Brain microvascular endothelial cell (primary cell): ENCODE measurements around the gene COL20A1.
"Not testable (repeated sequence)": the region's sequence is repeated elsewhere in the genome, so short reads cannot be mapped to it uniquely, and the experiment has no call there.

Experiments used
- DNase-seq: peaks from one replicate; pipeline ENCODE4 v3.0.0-alpha.2; 2020
- H3K27ac ChIP-seq: fragments of 250-450 bp; sonication (Bioruptor Pico); 2 replicates; pipeline ENCODE4 v1.5.1; 2020; ENCODE audit warnings: mild to moderate bottlenecking, moderate library complexity
- H3K27me3 ChIP-seq: fragments of 250-450 bp; sonication (Bioruptor Pico); replicated peaks from 2 replicates; pipeline ENCODE4 v1.5.1; 2020; ENCODE audit warnings: mild to moderate bottlenecking
- H3K36me3 ChIP-seq: fragments of 250-450 bp; sonication (Bioruptor Pico); replicated peaks from 2 replicates; pipeline ENCODE4 v1.5.1; 2020; ENCODE audit warnings: mild to moderate bottlenecking
- H3K4me3 ChIP-seq: 2 replicates; pipeline ENCODE4 v1.5.1; 2011; ENCODE audit warnings: low read depth, mild to moderate bottlenecking, control low read depth, low read length, moderate library complexity
- CTCF ChIP-seq: IDR thresholded peaks from 2 replicates; pipeline ENCODE4 v1.5.1; 2011; ENCODE audit warnings: low read depth, mild to moderate bottlenecking, moderate library complexity, low read length, control low read depth, inconsistent platforms; ENCODE audit errors: missing control alignments
- in situ Hi-C: cut with HindIII; loops from 2 replicates; pipeline ENCODE4 v1.10.0; 2017; ENCODE audit warnings: low sequenced_read_pairs, low pct_ligation_motif_present

COL20A1 gene

GRCh38 chr20:63379296-63379695 is 86.3 kb downstream of the COL20A1 start:
- no peak for DNase-seq
- Histone ChIP-seq H3K27me3 (peaks cover 18% of the 10 kb centered on the region), H3K27ac (no peak overlapping the region), H3K4me3 (no peak overlapping the region), H3K36me3 (no peaks in the 10 kb centered on the region)
- in situ Hi-C loops: no loop called here
- no peak for TF ChIP-seq CTCF

GRCh38 chr20:63379872-63380271 is 86.9 kb downstream of the COL20A1 start:
- peaks cover 17% of the 10 kb centered on the region for H3K27me3 ChIP-seq
- H3K36me3 ChIP-seq: not testable (repeated sequence)

GRCh38 chr20:63380346-63380870 is 87.4 kb downstream of the COL20A1 start:
- H3K27me3 ChIP-seq: peaks cover 17% of the 10 kb centered on the region
- in situ Hi-C loops: no loop called here
- H3K27ac ChIP-seq: no peak overlapping the region
- DNase-seq: no peak
- no peak for TF ChIP-seq CTCF
- no peaks in the 10 kb centered on the region for H3K36me3 ChIP-seq
- H3K4me3 ChIP-seq: no peak overlapping the region

More at GRCh38 chr20:63379872-63380271, 86.9 kb downstream of the COL20A1 start:
- H3K4me3 ChIP-seq, H3K27ac ChIP-seq, in situ Hi-C loops, DNase-seq: not testable (repeated sequence)

DNA sequence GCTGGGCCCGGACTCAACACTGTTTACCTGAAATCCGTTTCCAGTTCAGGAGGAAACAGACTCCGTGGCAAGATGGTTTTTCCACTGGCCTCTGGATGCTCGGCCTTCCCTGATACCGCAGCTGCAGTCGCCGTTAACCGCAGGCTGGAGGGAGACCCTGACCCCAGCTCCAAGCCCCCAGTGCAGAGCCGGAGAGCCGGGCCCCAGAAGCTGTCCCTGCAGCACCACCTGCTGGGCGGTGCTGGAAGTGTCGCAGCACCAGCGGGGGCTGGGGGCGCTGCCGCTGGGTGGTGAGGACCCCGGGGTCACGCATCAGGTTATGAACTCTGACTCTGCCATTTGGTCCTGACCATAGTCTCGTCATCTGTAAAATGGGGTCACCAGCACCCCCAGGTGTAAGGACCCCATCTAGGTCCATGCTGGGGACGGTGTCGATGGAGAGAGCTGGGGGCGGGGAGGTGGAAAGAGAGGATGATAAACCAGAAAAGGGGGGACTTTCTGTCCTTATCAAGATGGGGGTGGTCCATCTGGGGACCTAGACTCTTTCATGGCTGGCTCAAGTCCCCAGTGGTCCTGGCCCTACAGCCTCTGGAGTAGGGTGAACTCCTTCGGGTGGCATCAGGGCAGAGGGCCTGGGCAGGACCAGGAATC is 88.9 kb downstream of the COL20A1 start:
- Histone ChIP-seq H3K27me3 (peaks cover 15% of the 10 kb centered on the region), H3K27ac (no peak overlapping the region), H3K4me3 (no peak overlapping the region), H3K36me3 (no peaks in the 10 kb centered on the region)
- TF ChIP-seq CTCF: peak; percentile 92
- in situ Hi-C loops: no loop called here
- DNase-seq: no peak

DNA sequence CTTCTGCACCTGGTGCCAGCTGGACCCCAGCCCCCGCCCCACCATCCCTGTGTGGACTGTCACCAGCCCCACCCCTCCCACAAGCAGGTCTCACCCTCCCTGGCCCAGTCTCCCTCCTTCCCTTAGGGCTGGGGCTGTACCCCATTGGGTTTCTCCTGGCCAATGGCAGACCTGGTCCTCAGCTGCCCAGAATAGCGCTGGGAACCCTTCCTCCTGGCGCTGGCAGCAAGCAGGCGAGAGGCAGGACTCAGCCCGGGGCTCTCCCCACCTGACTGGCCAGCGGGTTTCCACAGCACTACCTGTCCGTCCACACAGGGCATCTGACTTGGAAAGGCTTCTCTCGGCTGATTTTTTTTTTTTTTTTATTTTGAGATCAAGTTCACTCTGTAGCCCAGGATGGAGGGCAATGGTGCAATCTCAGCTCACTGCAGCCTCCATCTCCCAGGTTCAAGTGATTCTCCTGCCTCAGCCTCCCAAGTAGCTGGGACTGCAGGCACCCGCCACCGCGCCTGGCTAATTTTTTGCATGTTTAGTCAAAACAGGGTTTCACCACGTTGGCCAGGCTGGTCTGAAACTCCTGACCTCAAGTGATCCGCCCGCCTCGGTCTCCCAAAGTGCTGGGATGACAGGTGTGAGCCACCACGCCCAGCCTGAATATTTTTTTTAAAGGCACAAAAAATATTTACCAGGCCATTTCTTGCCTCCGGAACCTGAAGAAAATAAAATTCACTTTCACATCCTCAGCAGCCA is 89.7 kb downstream of the COL20A1 start:
- no peak overlapping the region for H3K4me3 ChIP-seq
- no peak for TF ChIP-seq CTCF
- peaks cover 8% of the 10 kb centered on the region for H3K27me3 ChIP-seq
- DNase-seq: no peak
- no peaks in the 10 kb centered on the region for H3K36me3 ChIP-seq
- in situ Hi-C loops: no loop called here
- no peak overlapping the region for H3K27ac ChIP-seq

DNA sequence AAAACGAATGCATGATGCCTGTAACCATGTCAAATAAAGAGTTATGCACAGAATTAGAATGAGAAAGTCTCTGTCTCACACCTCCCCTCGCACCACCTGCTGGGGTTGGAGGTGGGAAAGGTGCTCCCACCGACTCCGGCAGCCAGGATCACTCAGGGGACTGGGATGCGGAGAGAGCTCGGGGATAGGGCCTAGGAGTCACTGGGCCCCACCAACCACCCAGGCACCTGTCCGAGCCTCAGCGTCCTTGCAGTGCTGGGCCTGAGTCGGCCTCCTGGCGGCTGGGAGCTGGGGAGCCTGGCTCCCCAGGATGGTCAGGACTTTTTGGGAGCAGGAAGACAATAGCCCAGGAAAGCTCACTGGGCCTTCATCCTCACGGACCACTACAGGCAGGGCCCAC is 90.6 kb downstream of the COL20A1 start:
- Histone ChIP-seq H3K4me3 (no peak overlapping the region), H3K27ac (no peak overlapping the region), H3K36me3 (no peaks in the 10 kb centered on the region), H3K27me3 (peaks cover 2% of the 10 kb centered on the region)
- no peak for DNase-seq
- in situ Hi-C loops: no loop called here
- TF ChIP-seq CTCF: no peak
